AG04450 (cell line): Measurements from ENCODE around the gene C22orf31. TPM values are rescaled to one million over a fixed set of nuclear protein-coding genes. Genes with fewer than 3 reads are reported as not detected.

Source experiments
- CTCF ChIA-PET: fragments of 300-600, 350-600 bp; formaldehyde crosslinking; extraction: SDS; loops from one replicate; lab custom pipeline; 2022; ENCODE audit warnings: antibody characterized with exemption, inconsistent platforms; lab: Charles Lee
- POLR2A ChIA-PET: fragments of 350-600 bp; formaldehyde crosslinking; extraction: SDS; loops from one replicate; lab custom pipeline; 2021; ENCODE audit warnings: antibody characterized with exemption, inconsistent platforms; lab: Yijun Ruan, JAX
- DNase-seq: peaks from one replicate; pipeline ENCODE4 v3.0.0-alpha.2; 2011; ENCODE audit warnings: low read depth, low spot score
- H3K27ac ChIP-seq: one replicate; pipeline ENCODE4 v1.5.1; 2012; ENCODE audit warnings: low read depth, low read length, control low read depth
- H3K27me3 ChIP-seq: one replicate; pipeline ENCODE4 v1.6.0; 2012; ENCODE audit warnings: low read length; ENCODE audit not compliant: control insufficient read depth, insufficient read depth
- H3K4me3 ChIP-seq: 2 replicates; pipeline ENCODE4 v1.5.1; 2011; ENCODE audit warnings: mild to moderate bottlenecking, low read depth, low read length, control low read depth
- H3K9me3 ChIP-seq: 2 replicates; pipeline ENCODE4 v1.5.1; 2012; ENCODE audit warnings: low read length; ENCODE audit not compliant: control insufficient read depth, insufficient read depth
- polyA minus RNA-seq: library from RNA; depleted of rRNA, polyadenylated mRNA; stranded (reverse); fragments of >200 nt; gene quantifications from 2 replicates; pipeline ENCODE4 v1.2.3, GENCODE V29; 2011; rRNA and poly(A)+ RNA removed
- polyA plus RNA-seq: library from polyadenylated mRNA; depleted of rRNA; stranded (reverse); fragments of >200 nt; gene quantifications from 2 replicates; pipeline ENCODE4 v1.2.3, GENCODE V29; 2011; rRNA removed
- TF ChIP-seq, protein P1 (sequence below): IDR thresholded peaks from 2 replicates; pipeline ENCODE4 v1.5.1; 2011; ENCODE audit warnings: low read depth, low read length, control low read depth, inconsistent platforms

The C22orf31 gene
- polyA plus RNA-seq (0.11 and 0.12 TPM in 2 replicates), polyA minus RNA-seq (not detected in 2 replicates)

DNA sequence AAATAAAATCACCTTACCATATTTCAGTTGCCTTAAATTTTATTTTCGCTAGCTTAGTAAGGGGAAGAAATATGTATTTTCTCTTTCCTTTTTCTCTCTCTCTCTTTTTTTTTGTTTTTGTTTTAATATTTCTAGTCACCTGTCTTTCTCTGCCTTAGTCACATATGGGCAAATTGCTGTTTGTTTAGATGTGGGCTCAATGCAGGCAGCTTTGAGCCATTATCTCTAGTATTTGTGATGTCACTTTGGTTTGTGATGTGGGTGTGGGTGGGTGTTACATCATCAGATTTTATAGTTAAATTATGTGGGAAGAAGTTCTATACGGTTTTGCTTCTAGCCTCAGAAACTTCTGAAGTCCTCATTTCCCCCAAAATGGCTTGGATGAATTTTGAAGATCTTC, at the start of gene C22orf31:
C22orf31 (minus strand) TSS at position 59 of the 400 bp plus-strand sequence; CDS start at position 20, 39 bp downstream.
- DNase-seq, result no peak
- ChIA-PET POLR2A (no interaction called here), CTCF (interaction anchor here (1.4 kb wide), 1 partner anchor 21 kb away, joined by 3 read pairs; no protein-coding TSS in a partner anchor)

DNA sequence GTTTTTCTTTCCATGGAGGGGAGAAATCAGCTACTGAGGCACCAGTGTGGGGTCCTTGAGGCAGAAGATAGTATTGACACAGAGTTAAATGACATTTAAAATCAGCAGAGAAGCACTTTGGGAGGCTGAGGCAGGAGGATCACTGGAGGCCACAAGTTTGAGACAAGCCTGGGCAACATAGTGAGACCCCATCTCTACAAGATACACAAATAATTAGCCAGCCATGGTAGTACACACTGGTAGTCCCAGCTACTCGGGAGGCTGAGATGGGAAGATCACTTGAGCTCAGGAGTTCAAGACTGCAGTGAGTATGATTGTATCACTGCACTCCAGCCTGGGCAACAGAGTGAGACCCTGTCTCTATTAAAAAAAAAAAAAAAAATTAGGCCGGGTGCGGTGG, 49.3 kb upstream of the C22orf31 start:
- ChIA-PET CTCF (interaction anchor here (1.3 to 2.4 kb wide), 3 partner anchors 17 to 135 kb away, joined by 3 to 6 read pairs (median 5); no protein-coding TSS in a partner anchor), POLR2A (interaction anchor here (0.6 kb wide), 1 partner anchor 24 kb away, joined by 3 read pairs; no protein-coding TSS in a partner anchor)
- Histone ChIP-seq H3K27ac (no peak overlapping the region), H3K9me3 (no peaks in the 10 kb centered on the region), H3K4me3 (no peak overlapping the region), H3K27me3 (no peaks in the 10 kb centered on the region)
- TF ChIP-seq, protein P1, sequence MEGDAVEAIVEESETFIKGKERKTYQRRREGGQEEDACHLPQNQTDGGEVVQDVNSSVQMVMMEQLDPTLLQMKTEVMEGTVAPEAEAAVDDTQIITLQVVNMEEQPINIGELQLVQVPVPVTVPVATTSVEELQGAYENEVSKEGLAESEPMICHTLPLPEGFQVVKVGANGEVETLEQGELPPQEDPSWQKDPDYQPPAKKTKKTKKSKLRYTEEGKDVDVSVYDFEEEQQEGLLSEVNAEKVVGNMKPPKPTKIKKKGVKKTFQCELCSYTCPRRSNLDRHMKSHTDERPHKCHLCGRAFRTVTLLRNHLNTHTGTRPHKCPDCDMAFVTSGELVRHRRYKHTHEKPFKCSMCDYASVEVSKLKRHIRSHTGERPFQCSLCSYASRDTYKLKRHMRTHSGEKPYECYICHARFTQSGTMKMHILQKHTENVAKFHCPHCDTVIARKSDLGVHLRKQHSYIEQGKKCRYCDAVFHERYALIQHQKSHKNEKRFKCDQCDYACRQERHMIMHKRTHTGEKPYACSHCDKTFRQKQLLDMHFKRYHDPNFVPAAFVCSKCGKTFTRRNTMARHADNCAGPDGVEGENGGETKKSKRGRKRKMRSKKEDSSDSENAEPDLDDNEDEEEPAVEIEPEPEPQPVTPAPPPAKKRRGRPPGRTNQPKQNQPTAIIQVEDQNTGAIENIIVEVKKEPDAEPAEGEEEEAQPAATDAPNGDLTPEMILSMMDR, result no peak
- no peak for DNase-seq

More for the DNA sequence above, at the start of gene C22orf31:
- no peak within 1 kb of the TSS for H3K4me3 ChIP-seq
- TF ChIP-seq, protein P1, result no peak
- peaks cover 9% of the 10 kb centered on the region for H3K27me3 ChIP-seq
- H3K27ac ChIP-seq, result no peak within 1 kb of the TSS
- no peaks in the 10 kb centered on the region for H3K9me3 ChIP-seq

DNA sequence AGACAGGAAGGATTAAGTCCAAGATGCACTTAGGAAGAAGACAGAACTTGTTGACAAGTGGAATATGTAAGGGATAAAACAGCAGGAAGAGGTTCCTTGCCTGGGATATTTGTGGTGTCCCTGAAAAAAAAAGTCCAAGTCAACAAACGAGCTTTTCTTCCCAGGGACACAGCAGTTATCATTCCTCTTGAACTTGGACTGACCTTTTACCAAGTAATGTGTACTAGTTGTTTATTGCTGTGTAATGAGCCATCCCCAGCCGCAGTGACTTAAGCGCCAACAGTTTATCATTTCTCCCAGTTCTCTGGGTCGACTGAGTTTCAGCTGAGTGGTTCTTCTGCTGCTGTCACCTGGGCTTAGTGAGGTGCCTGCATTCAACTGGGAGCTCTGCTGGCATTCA, 48.2 kb upstream of the C22orf31 start:
- DNase-seq, result no peak
- TF ChIP-seq, protein P1, result no peak
- no peaks in the 10 kb centered on the region for H3K9me3 ChIP-seq
- H3K4me3 ChIP-seq, result no peak overlapping the region
- H3K27ac ChIP-seq, result no peak overlapping the region
- H3K27me3 ChIP-seq, result no peaks in the 10 kb centered on the region
- POLR2A ChIA-PET, result no interaction called here
- CTCF ChIA-PET, result interaction anchor here (0.5 to 0.8 kb wide), 2 partner anchors 44 to 253 kb away, joined by 3 to 4 read pairs; no protein-coding TSS in a partner anchor

DNA sequence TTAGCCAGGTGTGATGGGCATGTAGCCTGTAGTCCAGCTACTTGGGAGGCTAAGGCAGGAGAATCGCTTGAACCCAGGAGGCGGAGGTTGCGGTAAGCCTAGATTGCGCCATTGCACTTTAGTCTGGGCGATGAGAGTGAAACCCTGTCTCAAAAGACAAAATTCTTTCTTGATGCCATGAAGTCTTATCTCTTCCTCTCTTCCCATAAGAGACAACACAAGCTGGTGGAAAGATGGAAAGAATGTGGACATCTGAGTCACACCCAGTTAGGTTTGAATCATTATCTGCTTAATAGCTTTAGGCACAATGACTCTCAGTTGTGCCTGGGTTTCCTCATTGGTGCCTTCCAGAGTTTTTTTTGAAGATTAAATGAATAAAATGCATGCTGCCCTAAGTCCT, 46.5 kb upstream of the C22orf31 start:
- TF ChIP-seq, protein P1, result no peak
- CTCF ChIA-PET, result interaction anchor here (1.5 kb wide), 1 partner anchor 46 kb away, joined by 3 read pairs; no protein-coding TSS in a partner anchor
- Histone ChIP-seq H3K9me3 (no peaks in the 10 kb centered on the region), H3K4me3 (no peak overlapping the region), H3K27ac (no peak overlapping the region), H3K27me3 (no peaks in the 10 kb centered on the region)
- no peak for DNase-seq
- POLR2A ChIA-PET, result interaction anchor here (0.6 to 0.7 kb wide), 3 partner anchors 8 to 141 kb away, joined by 3 to 6 read pairs (median 3); no protein-coding TSS in a partner anchor

DNA sequence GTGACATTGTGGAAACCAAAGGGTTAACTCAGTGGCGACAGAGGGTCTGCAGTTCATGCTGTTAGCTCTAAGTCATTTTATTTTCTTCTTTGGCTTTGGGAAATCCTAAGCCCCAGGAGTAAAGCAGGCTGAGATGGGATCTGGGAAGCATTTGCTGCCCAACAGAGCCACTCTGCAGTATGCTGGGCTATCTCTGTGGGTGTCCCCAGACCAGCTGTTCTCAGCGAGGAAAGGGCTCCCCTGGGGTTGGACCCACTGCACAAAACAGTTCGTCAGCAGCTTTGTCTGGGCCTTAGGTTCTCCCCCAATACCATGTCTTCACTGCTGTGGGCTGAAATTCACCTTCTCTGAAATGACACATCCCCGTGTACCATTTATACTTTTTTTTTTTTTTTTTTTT, 45.2 kb upstream of the C22orf31 start:
- CTCF ChIA-PET, result interaction anchor here (1.5 kb wide), 1 partner anchor 47 kb away, joined by 3 read pairs; no protein-coding TSS in a partner anchor
- H3K27ac ChIP-seq, result no peak overlapping the region
- TF ChIP-seq, protein P1, result no peak
- no peaks in the 10 kb centered on the region for H3K9me3 ChIP-seq
- H3K4me3 ChIP-seq, result no peak overlapping the region
- no peak for DNase-seq
- POLR2A ChIA-PET, result no interaction called here
- H3K27me3 ChIP-seq, result no peaks in the 10 kb centered on the region
